Measurements from ENCODE around the gene NGLY1. TPM values are rescaled to one million over a fixed set of nuclear protein-coding genes. Genes with fewer than 3 reads are reported as not detected.
A peak's percentile ranks its signal among the peaks of the same experiment; 100 is the strongest.

NGLY1 gene
- total RNA-seq, 1 experiment from 2014 or later: 27.0 TPM

DNA sequence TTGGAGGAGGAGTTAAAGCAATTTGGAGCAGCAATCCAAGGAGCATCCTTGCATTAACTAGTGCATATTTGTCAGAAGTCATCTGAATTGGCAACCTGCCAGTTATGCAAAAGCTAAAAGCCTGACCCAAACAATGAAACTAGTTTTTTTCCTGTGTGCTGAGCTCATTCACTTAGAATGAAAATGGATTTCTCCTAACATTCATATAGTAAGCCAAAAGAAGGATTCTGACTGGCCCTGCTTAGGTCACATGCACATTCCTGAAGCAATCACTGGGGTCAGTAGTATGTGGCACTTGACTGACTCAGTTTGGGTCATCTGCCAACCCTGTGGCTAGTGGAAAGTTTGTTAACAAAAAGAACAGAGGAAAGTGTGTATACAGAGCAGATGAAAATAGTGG, 37.1 kb upstream of the NGLY1 start:
- Histone ChIP-seq H2BK12ac (ENCODE audit: insufficient read length, low read depth, low read length) (no peak overlapping the region), H3T11ph (ENCODE audit: low read length) (no peak overlapping the region), H4K91ac (ENCODE audit: insufficient read length, low read depth, low read length) (no peak overlapping the region), H3K27me3 (ENCODE audit: insufficient read depth, low read length) (no peaks in the 10 kb centered on the region), H3K4ac (ENCODE audit: low read depth, low read length) (no peak overlapping the region), H2AFZ (ENCODE audit: low read length) (no peak overlapping the region), H3K23me2 (ENCODE audit: insufficient read length, low read depth, low read length, poor library complexity, severe bottlenecking) (no peaks in the 10 kb centered on the region), H2BK15ac (ENCODE audit: low read depth, low read length) (no peak overlapping the region), H2BK120ac (ENCODE audit: low read depth, low read length, poor library complexity, severe bottlenecking) (no peak overlapping the region), H2AK5ac (ENCODE audit: insufficient read length, low read length) (no peak overlapping the region), H2BK20ac (ENCODE audit: low read depth, low read length, poor library complexity, severe bottlenecking) (no peak overlapping the region), H3K27ac (ENCODE audit: insufficient read length, low read depth, low read length) (peak overlapping the region; percentile 67), H3K4me2 (ENCODE audit: insufficient read depth, insufficient read length, low read length) (peak overlapping the region; percentile 10), H3K23ac (ENCODE audit: insufficient read length, low read depth, low read length) (no peak overlapping the region), H3K9ac (ENCODE audit: extremely low read depth, insufficient read length, low read length) (no peak overlapping the region), H3K4me1 (ENCODE audit: insufficient read depth, low read length) (peaks cover 5% of the 10 kb centered on the region; the same call in 1 of the 2 replicates), H2BK5ac (ENCODE audit: insufficient read length, low read length) (no peak overlapping the region), H3K79me1 (ENCODE audit: insufficient read depth, low read depth, low read length, poor library complexity, severe bottlenecking) (no peaks in the 10 kb centered on the region), H3K56ac (ENCODE audit: insufficient read length, low read depth, low read length) (no peak overlapping the region), H3K14ac (ENCODE audit: insufficient read depth, low read length) (no peak overlapping the region), H3K18ac (ENCODE audit: insufficient read length, low read depth, low read length) (no peak overlapping the region), H3K9me3 (ENCODE audit: control insufficient read depth, low read depth, low read length) (no peaks in the 10 kb centered on the region), H4K5ac (ENCODE audit: insufficient read length, low read depth, low read length) (no peak overlapping the region), H4K20me1 (ENCODE audit: control insufficient read depth, insufficient read depth, insufficient read length) (no peaks in the 10 kb centered on the region), H4K8ac (replicated peaks; ENCODE audit: insufficient read length, low read depth, low read length) (no peak overlapping the region), H3K79me2 (ENCODE audit: insufficient read depth, low read length) (no peaks in the 10 kb centered on the region)
- no peak overlapping the region for H3K4me3 Mint-ChIP-seq
- no peaks in the 10 kb centered on the region for H3K27me3 Mint-ChIP-seq (ENCODE audit: low read depth)
- peaks cover 0 to 4% of the 10 kb centered on the region in 2 experiments; a peak in 4 of 5 replicates for H3K9me3 Mint-ChIP-seq
- TF ChIP-seq CTCF (conservative IDR thresholded peaks at IDR 0.05): no peak
- peak overlapping the region in 2 of 3 experiments; percentile 74 to 93; a peak in 3 of 7 replicates for H3K27ac Mint-ChIP-seq
- peaks cover 14 to 24% of the 10 kb centered on the region in 2 experiments for H3K4me1 Mint-ChIP-seq
- peak; percentile 38 for DNase-seq
- H3K36me3 Mint-ChIP-seq (ENCODE audit: insufficient read depth in 1 of 3, low read depth in 3 of 3): peaks cover 0 to 2% (median 0%) of the 10 kb centered on the region in 3 experiments; a peak in 1 of 7 replicates
